Raji (cell line): Measurements from ENCODE around the gene ANKRD2.

Source experiments
- POLR2A ChIP-seq: IDR thresholded peaks from 2 replicates; pipeline ENCODE4 v1.6.1; 2011; ENCODE audit warnings: low read depth, low read length, control low read depth; ENCODE audit not compliant: insufficient read depth

Gene ANKRD2

DNA sequence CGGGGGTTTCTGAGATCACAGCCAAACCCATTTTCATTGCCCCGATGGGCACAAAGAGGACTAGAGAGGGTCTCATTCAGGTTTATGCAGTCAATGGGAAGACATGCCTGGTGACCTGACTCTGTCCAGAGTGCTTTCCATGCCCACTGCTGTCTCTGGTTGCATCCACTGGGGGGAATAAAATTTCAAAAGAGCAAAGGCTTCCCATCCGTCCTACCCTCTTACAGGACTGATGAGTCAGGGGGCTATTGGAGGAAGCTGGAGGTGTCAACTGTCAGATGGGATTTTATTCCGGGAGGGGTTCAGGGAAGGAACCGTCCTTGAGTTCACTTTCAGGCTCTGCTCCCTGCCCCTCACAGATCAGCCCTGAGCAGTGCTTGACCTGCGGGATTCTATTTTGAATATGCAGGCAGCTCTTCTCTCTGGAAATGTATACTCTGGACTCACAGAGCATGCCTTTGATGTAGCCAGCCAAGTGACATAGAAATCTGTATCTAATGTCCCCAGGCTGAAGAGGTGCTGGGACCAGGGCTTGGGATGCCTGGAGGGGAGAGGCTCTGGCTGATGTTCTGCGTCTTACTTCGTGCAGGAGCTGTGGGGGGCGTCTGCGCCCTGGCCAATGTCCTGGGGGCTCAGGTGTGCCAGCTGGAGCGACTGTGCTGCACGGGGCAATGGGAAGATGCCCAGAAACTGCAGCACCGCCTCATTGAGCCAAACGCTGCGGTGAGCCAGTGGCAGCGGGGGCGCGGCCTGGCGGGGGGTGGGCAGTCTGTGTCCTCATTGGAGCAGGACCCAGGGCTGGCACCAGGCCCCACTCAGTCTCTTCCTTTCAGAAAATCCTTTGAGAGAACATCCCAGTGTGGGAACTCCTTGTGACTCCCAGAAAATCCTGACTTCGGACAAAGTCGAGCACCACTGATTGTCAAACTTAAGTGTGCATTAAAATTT, 29.0 kb downstream of the ANKRD2 start:
- TF ChIP-seq POLR2A: no peak

DNA sequence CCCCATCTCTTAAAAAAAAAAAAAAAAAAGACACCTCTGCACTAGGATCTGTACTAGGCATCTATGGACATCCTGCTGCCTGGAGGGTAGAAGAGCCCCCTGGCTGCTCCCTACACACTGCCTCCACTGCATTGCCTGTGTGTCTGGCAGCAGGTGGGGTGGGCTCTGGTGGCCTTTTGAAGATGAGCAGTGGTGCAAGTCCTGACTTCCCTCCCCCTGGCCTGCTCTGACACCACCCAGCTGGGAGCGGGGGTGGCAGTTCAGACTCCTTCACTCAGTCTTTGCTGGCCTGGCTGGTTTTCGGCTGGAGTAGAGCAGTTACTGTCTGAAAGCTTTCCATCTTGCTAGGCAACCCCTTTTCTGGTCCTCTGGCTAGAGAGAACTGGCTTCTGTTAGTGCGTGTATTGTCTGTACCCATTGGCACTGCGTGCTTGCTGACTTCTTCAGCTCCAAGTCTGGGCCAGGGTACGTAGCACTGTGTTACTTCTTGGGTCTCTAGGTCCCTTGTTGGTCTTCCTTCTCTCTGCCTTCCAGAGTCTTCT, 34.6 kb downstream of the ANKRD2 start:
- no peak for TF ChIP-seq POLR2A

DNA sequence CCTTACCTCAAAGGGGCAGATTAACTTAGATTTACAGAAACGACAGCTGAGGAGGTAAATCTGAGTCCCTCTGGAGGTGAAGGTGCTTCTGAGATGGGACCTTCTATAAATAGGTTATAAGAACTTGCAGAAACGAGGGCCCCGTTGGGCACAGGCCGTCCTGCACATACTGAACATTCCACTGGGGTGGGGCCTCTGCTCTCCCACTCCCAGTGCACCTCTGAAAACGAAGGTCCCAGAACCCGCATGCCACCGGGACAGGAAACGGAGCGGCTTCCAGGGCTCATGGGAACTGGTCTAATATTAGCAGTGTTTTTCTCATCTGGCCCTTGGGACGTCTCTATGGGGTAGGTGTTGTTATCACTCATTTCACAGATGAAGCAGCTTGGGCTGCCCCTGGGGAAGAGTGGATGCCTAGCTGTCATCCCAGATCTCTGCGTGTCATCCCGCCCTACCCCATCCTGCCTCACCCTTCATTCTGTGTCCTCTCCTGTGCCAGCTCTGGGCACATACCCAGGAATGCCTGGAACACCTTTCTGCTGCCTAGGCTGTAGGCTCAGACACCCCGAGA, 36.5 kb downstream of the ANKRD2 start:
- no peak for TF ChIP-seq POLR2A

DNA sequence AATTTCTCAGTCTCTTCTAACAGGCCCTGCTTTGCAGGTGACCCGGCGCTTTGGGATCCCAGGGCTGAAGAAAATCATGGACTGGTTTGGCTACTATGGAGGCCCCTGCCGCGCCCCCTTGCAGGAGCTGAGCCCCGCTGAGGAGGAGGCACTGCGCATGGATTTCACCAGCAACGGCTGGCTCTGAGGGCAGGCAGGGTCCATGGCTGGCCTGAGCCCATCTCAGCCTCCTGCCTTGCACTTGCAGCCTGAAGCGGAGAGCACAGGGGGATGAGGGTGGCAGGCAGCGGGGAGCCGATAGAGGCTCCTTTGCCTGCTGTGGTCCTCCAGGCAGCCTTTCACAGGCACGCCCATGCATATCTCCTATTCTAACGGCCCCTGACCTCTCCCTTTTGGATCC, 38.9 kb downstream of the ANKRD2 start:
- no peak for TF ChIP-seq POLR2A

GRCh38 chr10:97612386-97612785, 39.8 kb downstream of the ANKRD2 start:
- TF ChIP-seq POLR2A: no peak

- TF ChIP-seq POLR2A: no peak
These were observed 45.7 kb downstream of the ANKRD2 start for GRCh38 chr10:97618285-97618684.

- no peak for TF ChIP-seq POLR2A
These were observed 46.2 kb downstream of the ANKRD2 start for GRCh38 chr10:97618733-97619132.

DNA sequence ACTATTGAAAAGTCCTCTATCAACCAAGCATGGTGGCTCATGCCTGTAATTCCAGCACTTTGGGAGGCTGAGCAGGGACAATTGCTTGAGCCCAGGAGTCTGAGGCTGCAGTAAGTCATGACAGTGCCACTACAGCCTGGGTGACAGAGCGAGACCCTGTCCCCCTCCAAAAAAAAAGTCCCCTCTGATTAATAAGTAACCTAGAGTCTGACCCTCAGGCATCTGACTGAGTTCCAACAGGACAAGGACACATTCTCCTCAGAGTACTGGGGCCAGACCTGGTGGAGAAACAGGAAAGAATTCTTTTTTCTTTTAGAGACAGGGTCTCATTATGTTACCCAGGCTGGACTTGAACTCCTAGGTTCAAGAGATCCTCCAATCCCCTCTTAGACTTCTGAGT, 50.7 kb downstream of the ANKRD2 start:
- no peak for TF ChIP-seq POLR2A

DNA sequence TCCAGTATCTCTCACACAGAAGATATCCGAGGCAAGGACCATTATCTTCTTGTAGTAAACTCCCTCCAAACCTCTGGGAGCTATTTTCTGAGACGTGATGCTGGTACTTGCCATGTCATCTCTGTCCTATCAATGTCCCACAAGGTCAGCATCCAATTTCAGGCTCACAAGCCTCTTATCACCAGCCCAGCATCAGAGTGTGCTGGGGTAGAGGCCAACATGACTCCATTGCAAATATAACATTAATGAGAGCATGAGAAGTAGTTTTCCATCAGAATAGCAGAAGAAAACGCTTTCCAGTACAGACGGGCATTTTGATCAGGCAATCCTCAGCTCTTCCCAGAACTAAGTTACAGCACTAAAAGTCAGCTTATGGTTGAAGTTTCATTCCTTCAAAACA, 55.2 kb downstream of the ANKRD2 start:
- TF ChIP-seq POLR2A: no peak

GRCh38 chr10:97628228-97628627, 55.6 kb downstream of the ANKRD2 start:
- no peak for TF ChIP-seq POLR2A

- TF ChIP-seq POLR2A: no peak
These were observed 56.7 kb downstream of the ANKRD2 start for GRCh38 chr10:97629289-97629688.

DNA sequence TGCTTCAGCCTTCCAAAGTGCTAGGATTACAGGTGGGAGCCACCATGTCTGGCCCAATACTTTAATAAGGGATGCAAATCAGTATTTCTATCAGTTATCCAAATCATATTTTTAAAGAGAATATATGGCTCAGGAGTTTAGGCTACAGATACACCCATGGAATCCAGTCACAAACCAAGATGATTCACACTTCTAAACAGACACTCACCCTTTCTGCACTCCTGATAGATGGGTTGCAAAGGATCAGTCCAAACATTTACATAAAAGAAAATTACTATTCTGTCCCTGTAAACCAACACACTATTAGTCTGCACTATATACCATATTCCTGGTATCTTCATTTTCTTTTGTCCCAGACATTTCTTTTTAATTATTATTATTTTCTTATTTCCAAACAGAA, 58.5 kb downstream of the ANKRD2 start:
- no peak for TF ChIP-seq POLR2A

- peak; percentile 34; the same call in 1 of the 2 replicates for TF ChIP-seq POLR2A
These were observed 60.6 kb downstream of the ANKRD2 start, which contains the start of gene MORN4 for GRCh38 chr10:97632949-97633884. Gene MORN4 (minus strand): TSS chr10:97633500. CDS start chr10:97619653, 13,847 bp downstream.
